HG03521 (cell line): Measurements from ENCODE around the gene CHEK2.
"Not testable (repeated sequence)": the region's sequence is repeated elsewhere in the genome, so short reads cannot be mapped to it uniquely, and the experiment has no call there.

ENCODE experiments used
- ATAC-seq: cut with Tn5 transposase; IDR thresholded peaks from one replicate; pipeline ENCODE4 v1.9.1; 2021; ENCODE audit warnings: mild to moderate bottlenecking, moderate library complexity; ENCODE audit not compliant: unreplicated experiment

Gene CHEK2

GRCh38 chr22:28741785-28742561, at the start of gene CHEK2, which contains the start of gene HSCB:
Gene CHEK2 (minus strand): TSS chr22:28741820. CDS start chr22:28734721, 7,099 bp downstream.
Gene HSCB (plus strand): TSS chr22:28742039. CDS start chr22:28742096, 57 bp downstream.
- peak; percentile 89 for ATAC-seq

GRCh38 chr22:28791124-28791523, 49.5 kb upstream of the CHEK2 start:
- ATAC-seq, result no peak

- no peak for ATAC-seq
These were observed 47.0 kb upstream of the CHEK2 start for GRCh38 chr22:28788601-28789000.

GRCh38 chr22:28783786-28784671, 42.4 kb upstream of the CHEK2 start:
- ATAC-seq, result no peak

GRCh38 chr22:28780296-28780695, 38.7 kb upstream of the CHEK2 start:
- ATAC-seq, result no peak

GRCh38 chr22:28779833-28780232, 38.2 kb upstream of the CHEK2 start:
- ATAC-seq, result no peak

GRCh38 chr22:28774378-28774777, 32.8 kb upstream of the CHEK2 start:
- no peak for ATAC-seq

GRCh38 chr22:28773461-28773867, 31.8 kb upstream of the CHEK2 start:
- peak; percentile 13 for ATAC-seq

GRCh38 chr22:28772633-28773460, 31.2 kb upstream of the CHEK2 start, which contains the start of gene CCDC117:
Gene CCDC117 (plus strand): TSS chr22:28772695. CDS start chr22:28772850, 155 bp downstream.
- ATAC-seq, result peak; percentile 82

- ATAC-seq, result no peak
These were observed 29.7 kb upstream of the CHEK2 start for GRCh38 chr22:28771195-28771791.

- no peak for ATAC-seq
These were observed 27.9 kb upstream of the CHEK2 start for GRCh38 chr22:28769394-28770085.

- no peak for ATAC-seq
These were observed 27.2 kb upstream of the CHEK2 start for GRCh38 chr22:28768701-28769393.

- ATAC-seq, result no peak
These were observed 25.0 kb upstream of the CHEK2 start for GRCh38 chr22:28766628-28767027.

GRCh38 chr22:28762000-28762399, 20.4 kb upstream of the CHEK2 start:
- ATAC-seq, result not testable (repeated sequence)

GRCh38 chr22:28761449-28761755, 19.8 kb upstream of the CHEK2 start:
- no peak for ATAC-seq

GRCh38 chr22:28759861-28760560, 18.4 kb upstream of the CHEK2 start:
- no peak for ATAC-seq

- not testable (repeated sequence) for ATAC-seq
These were observed 12.9 kb upstream of the CHEK2 start for GRCh38 chr22:28754512-28754911.

- no peak for ATAC-seq
These were observed 8.9 kb upstream of the CHEK2 start for GRCh38 chr22:28750471-28750881.

GRCh38 chr22:28743852-28744251, 2.2 kb upstream of the CHEK2 start:
- ATAC-seq, result no peak
